ENCODE results near the gene RHPN2.
"Not testable (repeated sequence)": the region's sequence is repeated elsewhere in the genome, so short reads cannot be mapped to it uniquely, and the experiment has no call there.

DNA sequence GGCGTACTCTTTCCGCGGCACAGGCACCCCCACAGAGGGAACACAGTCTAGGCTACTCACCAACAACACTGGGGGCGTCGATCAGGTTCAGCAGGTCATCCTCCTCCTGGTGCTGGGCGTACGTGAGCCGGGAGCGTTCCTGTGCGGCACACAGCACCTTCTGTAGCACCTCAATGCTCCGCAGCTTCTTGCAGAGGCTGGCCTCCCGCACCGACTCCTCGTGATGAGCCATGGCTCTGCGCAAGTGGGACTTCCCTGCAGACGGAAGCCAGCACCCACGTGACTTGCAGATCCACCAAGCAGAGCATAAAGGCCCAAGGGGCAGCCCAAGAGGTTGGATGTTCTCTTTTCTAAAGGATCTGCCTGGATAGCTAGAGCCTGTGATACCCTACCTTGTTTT lies 68.7 kb downstream of the RHPN2 start:
- not testable (repeated sequence) for TF ChIP-seq POLR2A (IDR thresholded peaks at IDR 0.05; ENCODE audit: low read length); GATA1 (IDR thresholded peaks at IDR 0.05; ENCODE audit: low read depth, low read length)
